CD4-positive, CD25-positive, alpha-beta regulatory T cell (primary cell): ENCODE results near the gene RAD50. TPM values are rescaled to one million over a fixed set of nuclear protein-coding genes. Genes with fewer than 3 reads are reported as not detected.

Experiments
- ATAC-seq, 2 donors: fragments of 150-1000 bp; cut with Tn5 transposase; one replicate each; pipeline ENCODE4 v1.10.0; 2021; ENCODE audit warnings: low read depth in 2 of 2, moderate number of reproducible peaks in 2 of 2, moderate library complexity in 1 of 2
- DNase-seq, 3 donors: peaks; one replicate each; pipeline versions ENCODE4 v3.0.0 to v3.0.0-alpha.2; 2012 to 2022; ENCODE audit warnings: mixed read lengths in 1 of 3
- H3K27ac ChIP-seq: one replicate; pipeline ENCODE4 v1.7.0; 2013; ENCODE audit warnings: mild to moderate bottlenecking, low read length; ENCODE audit not compliant: insufficient read depth, poor library complexity, severe bottlenecking
- H3K27me3 ChIP-seq: one replicate; pipeline ENCODE4 v1.7.0; 2013; ENCODE audit warnings: low read length; ENCODE audit not compliant: control insufficient read depth, insufficient read depth
- H3K36me3 ChIP-seq: one replicate; pipeline ENCODE4 v1.7.0; 2013; ENCODE audit warnings: mild to moderate bottlenecking, low read length, moderate library complexity; ENCODE audit not compliant: control insufficient read depth, insufficient read depth
- H3K4me1 ChIP-seq: 2 replicates; pipeline ENCODE4 v1.7.0; 2013; ENCODE audit warnings: mild to moderate bottlenecking, low read length; ENCODE audit not compliant: insufficient read depth, control insufficient read depth, poor library complexity, severe bottlenecking
- H3K4me3 ChIP-seq: one replicate; pipeline ENCODE4 v1.7.0; 2013; ENCODE audit warnings: low read depth, mild to moderate bottlenecking, low read length, moderate library complexity
- H3K9me3 ChIP-seq, 2 experiments: 1 replicate in 1 of 2; 2 replicates in 1 of 2; pipeline ENCODE4 v1.7.0; 2013; ENCODE audit warnings: low read length in 2 of 2, mild to moderate bottlenecking in 1 of 2, moderate library complexity in 1 of 2; ENCODE audit not compliant: control insufficient read depth in 2 of 2
- H3K27ac Mint-ChIP-seq, 3 donors: one replicate each; pipeline ENCODE4 v1.8.0; 2020 to 2022; ENCODE audit warnings: mild to moderate bottlenecking in 3 of 3, mixed read lengths in 3 of 3, moderate library complexity in 2 of 3
- H3K27me3 Mint-ChIP-seq: one replicate; pipeline ENCODE4 v1.8.0; 2022; ENCODE audit warnings: mild to moderate bottlenecking, mixed read lengths
- H3K36me3 Mint-ChIP-seq: one replicate; pipeline ENCODE4 v1.8.0; 2020; ENCODE audit warnings: mixed read lengths
- H3K4me1 Mint-ChIP-seq, 4 donors: one replicate each; pipeline ENCODE4 v1.8.0; 2020 to 2022; ENCODE audit warnings: mixed read lengths in 4 of 4, mild to moderate bottlenecking in 1 of 4
- H3K4me3 Mint-ChIP-seq, 4 donors: one replicate each; pipeline ENCODE4 v1.8.0; 2020 to 2022; ENCODE audit warnings: mild to moderate bottlenecking in 4 of 4, mixed read lengths in 4 of 4, moderate library complexity in 3 of 4
- H3K9me3 Mint-ChIP-seq, 7 donors: one replicate each; pipeline ENCODE4 v1.8.0; 2020 to 2022; ENCODE audit warnings: mixed read lengths in 7 of 7, mild to moderate bottlenecking in 3 of 7, moderate library complexity in 2 of 7
- polyA plus RNA-seq, 4 donors: library from polyadenylated mRNA; unstranded; fragments of 300-500 nt; fragmentation: Illumina TruSeq; gene quantifications; one replicate each; pipeline ENCODE4 v1.2.3, GENCODE V29; 2021
- total RNA-seq: library from RNA; stranded (reverse); gene quantifications from one replicate; pipeline ENCODE4 v1.2.3, GENCODE V29; 2022

RAD50 gene
- total and polyA plus RNA-seq, 5 donors from 2014 or later, result 10.8 to 17.8 (median 13.0) TPM

GRCh38 chr5:132591145-132591544, 34.4 kb downstream of the RAD50 start:
- Histone ChIP-seq H3K4me1 (no peaks in the 10 kb centered on the region), H3K9me3 (no peaks in the 10 kb centered on the region), H3K36me3 (peaks cover 64% of the 10 kb centered on the region), H3K27ac (no peak overlapping the region), H3K4me3 (no peak overlapping the region), H3K27me3 (no peaks in the 10 kb centered on the region)
- H3K9me3 Mint-ChIP-seq, result no peaks in the 10 kb centered on the region
- peak in 1 of 3 donors; percentile 14 for DNase-seq
- H3K27me3 Mint-ChIP-seq, result no peaks in the 10 kb centered on the region
- no peak for ATAC-seq
- no peak overlapping the region for H3K4me3 Mint-ChIP-seq
- H3K27ac Mint-ChIP-seq, result peak overlapping the region in 1 of 3 donors; percentile 57
- H3K4me1 Mint-ChIP-seq, result peaks cover 0 to 8% (median 2%) of the 10 kb centered on the region in 4 donors
- peaks cover 54% of the 10 kb centered on the region for H3K36me3 Mint-ChIP-seq

GRCh38 chr5:132592521-132592920, 35.7 kb downstream of the RAD50 start:
- Histone ChIP-seq H3K27ac (no peak overlapping the region), H3K4me1 (no peaks in the 10 kb centered on the region), H3K4me3 (no peak overlapping the region), H3K27me3 (no peaks in the 10 kb centered on the region), H3K36me3 (peaks cover 68% of the 10 kb centered on the region), H3K9me3 (no peaks in the 10 kb centered on the region)
- Mint-ChIP-seq H3K4me3 (no peak overlapping the region), H3K27me3 (no peaks in the 10 kb centered on the region), H3K27ac (peak overlapping the region in 1 of 3 donors; percentile 4), H3K36me3 (peaks cover 61% of the 10 kb centered on the region), H3K9me3 (no peaks in the 10 kb centered on the region), H3K4me1 (peaks cover 0 to 8% (median 3%) of the 10 kb centered on the region in 4 donors)
- no peak for ATAC-seq
- DNase-seq, result no peak

- Mint-ChIP-seq H3K27me3 (no peaks in the 10 kb centered on the region), H3K9me3 (peaks cover 0 to 1% (median 0%) of the 10 kb centered on the region in 7 donors), H3K4me1 (peaks cover 0 to 8% (median 5%) of the 10 kb centered on the region in 4 donors), H3K4me3 (no peak overlapping the region), H3K27ac (no peak overlapping the region), H3K36me3 (peaks cover 55% of the 10 kb centered on the region)
- no peaks in the 10 kb centered on the region for H3K4me1 ChIP-seq
- no peak for ATAC-seq
- no peak overlapping the region for H3K27ac ChIP-seq
- H3K9me3 ChIP-seq, result no peaks in the 10 kb centered on the region
- peaks cover 64% of the 10 kb centered on the region for H3K36me3 ChIP-seq
- H3K4me3 ChIP-seq, result no peak overlapping the region
- H3K27me3 ChIP-seq, result no peaks in the 10 kb centered on the region
- DNase-seq, result no peak
Observed at GRCh38 chr5:132594170-132594569, 37.4 kb downstream of the RAD50 start.

GRCh38 chr5:132595624-132596023, 38.8 kb downstream of the RAD50 start:
- H3K4me1 ChIP-seq, result no peaks in the 10 kb centered on the region

GRCh38 chr5:132601071-132601728, 44.4 kb downstream of the RAD50 start:
- Mint-ChIP-seq H3K27me3 (no peaks in the 10 kb centered on the region), H3K4me1 (peaks cover 0 to 10% (median 4%) of the 10 kb centered on the region in 4 donors)
- peaks cover 50% of the 10 kb centered on the region for H3K36me3 ChIP-seq

More at GRCh38 chr5:132595624-132596023, 38.8 kb downstream of the RAD50 start:
- Histone ChIP-seq H3K27ac (no peak overlapping the region), H3K36me3 (peaks cover 61% of the 10 kb centered on the region), H3K4me3 (no peak overlapping the region), H3K9me3 (no peaks in the 10 kb centered on the region), H3K27me3 (no peaks in the 10 kb centered on the region)
- H3K27ac Mint-ChIP-seq, result no peak overlapping the region
- peaks cover 0 to 1% (median 0%) of the 10 kb centered on the region in 7 donors for H3K9me3 Mint-ChIP-seq
- no peaks in the 10 kb centered on the region for H3K27me3 Mint-ChIP-seq
- no peak for DNase-seq
- ATAC-seq, result no peak
- H3K4me1 Mint-ChIP-seq, result peaks cover 0 to 10% (median 4%) of the 10 kb centered on the region in 4 donors
- peaks cover 52% of the 10 kb centered on the region for H3K36me3 Mint-ChIP-seq
- no peak overlapping the region for H3K4me3 Mint-ChIP-seq

GRCh38 chr5:132607095-132607494, 50.3 kb downstream of the RAD50 start:
- Mint-ChIP-seq H3K4me1 (peaks cover 0 to 6% (median 0%) of the 10 kb centered on the region in 4 donors), H3K4me3 (no peak overlapping the region), H3K27ac (no peak overlapping the region), H3K36me3 (peaks cover 59% of the 10 kb centered on the region), H3K27me3 (no peaks in the 10 kb centered on the region), H3K9me3 (peaks cover 0 to 4% (median 0%) of the 10 kb centered on the region in 7 donors)
- no peak overlapping the region for H3K4me3 ChIP-seq
- no peak overlapping the region for H3K27ac ChIP-seq
- H3K36me3 ChIP-seq, result peaks cover 48% of the 10 kb centered on the region
- H3K9me3 ChIP-seq, result no peaks in the 10 kb centered on the region
- DNase-seq (no peak), ATAC-seq (no peak)
- H3K4me1 ChIP-seq, result no peaks in the 10 kb centered on the region
- no peaks in the 10 kb centered on the region for H3K27me3 ChIP-seq

More at GRCh38 chr5:132601071-132601728, 44.4 kb downstream of the RAD50 start:
- Histone ChIP-seq H3K27me3 (no peaks in the 10 kb centered on the region), H3K4me3 (no peak overlapping the region), H3K9me3 (no peaks in the 10 kb centered on the region), H3K27ac (no peak overlapping the region), H3K4me1 (no peaks in the 10 kb centered on the region)
- peaks cover 0 to 1% (median 0%) of the 10 kb centered on the region in 7 donors for H3K9me3 Mint-ChIP-seq
- DNase-seq (no peak), ATAC-seq (no peak)
- H3K27ac Mint-ChIP-seq, result peak overlapping the region in 1 of 3 donors; percentile 25
- peaks cover 50% of the 10 kb centered on the region for H3K36me3 Mint-ChIP-seq
- no peak overlapping the region for H3K4me3 Mint-ChIP-seq

GRCh38 chr5:132608107-132608506, 51.3 kb downstream of the RAD50 start:
- DNase-seq (no peak), ATAC-seq (no peak)
- Histone ChIP-seq H3K27me3 (no peaks in the 10 kb centered on the region), H3K4me1 (no peaks in the 10 kb centered on the region), H3K27ac (no peak overlapping the region), H3K36me3 (peaks cover 50% of the 10 kb centered on the region), H3K4me3 (no peak overlapping the region), H3K9me3 (no peaks in the 10 kb centered on the region)
- Mint-ChIP-seq H3K27me3 (no peaks in the 10 kb centered on the region), H3K4me3 (no peak overlapping the region), H3K27ac (no peak overlapping the region), H3K4me1 (no peaks in the 10 kb centered on the region), H3K9me3 (peaks cover 0 to 4% (median 0%) of the 10 kb centered on the region in 7 donors), H3K36me3 (peaks cover 58% of the 10 kb centered on the region)

- Histone ChIP-seq H3K4me1 (no peaks in the 10 kb centered on the region), H3K4me3 (no peak overlapping the region), H3K27me3 (no peaks in the 10 kb centered on the region), H3K9me3 (no peaks in the 10 kb centered on the region), H3K36me3 (peaks cover 44% of the 10 kb centered on the region), H3K27ac (no peak overlapping the region)
- DNase-seq (no peak), ATAC-seq (no peak)
- Mint-ChIP-seq H3K4me3 (no peak overlapping the region), H3K36me3 (peaks cover 46% of the 10 kb centered on the region), H3K4me1 (peaks cover 0 to 4% (median 0%) of the 10 kb centered on the region in 4 donors), H3K27ac (no peak overlapping the region), H3K9me3 (peaks cover 0 to 4% (median 0%) of the 10 kb centered on the region in 7 donors), H3K27me3 (no peaks in the 10 kb centered on the region)
Observed at GRCh38 chr5:132611965-132612364, 55.2 kb downstream of the RAD50 start.
